Progenitor cell of endocrine pancreas (in vitro differentiated cells): Measurements from ENCODE around the gene NTRK2. TPM values are rescaled to one million over a fixed set of nuclear protein-coding genes. Genes with fewer than 3 reads are reported as not detected.

Experiments
- DNase-seq: peaks from one replicate; pipeline ENCODE4 v3.0.0; 2021; ENCODE audit warnings: low spot score; ENCODE audit not compliant: unreplicated experiment
- H3K27ac Mint-ChIP-seq: 2 replicates; pipeline ENCODE4 v1.8.0; 2021; ENCODE audit warnings: mild to moderate bottlenecking, moderate library complexity, mixed read lengths
- H3K27me3 Mint-ChIP-seq: 2 replicates; pipeline ENCODE4 v1.8.0; 2021; ENCODE audit warnings: mixed read lengths
- H3K36me3 Mint-ChIP-seq: 2 replicates; pipeline ENCODE4 v1.8.0; 2022; ENCODE audit warnings: mixed read lengths; ENCODE audit not compliant: insufficient read depth
- H3K4me1 Mint-ChIP-seq: 2 replicates; pipeline ENCODE4 v1.8.0; 2021; ENCODE audit warnings: low read depth, mixed read lengths
- H3K4me3 Mint-ChIP-seq: 2 replicates; pipeline ENCODE4 v1.8.0; 2021; ENCODE audit warnings: low read depth, mild to moderate bottlenecking, moderate library complexity, mixed read lengths
- H3K9me3 Mint-ChIP-seq: 2 replicates; pipeline ENCODE4 v1.8.0; 2021; ENCODE audit warnings: low read depth, mixed read lengths
- CTCF ChIP-seq: fragments of 200-600 bp; sonication (generic); IDR thresholded peaks from one replicate; pipeline ENCODE4 v1.5.0; 2021; ENCODE audit warnings: antibody characterized with exemption, mild to moderate bottlenecking; ENCODE audit not compliant: unreplicated experiment
- total RNA-seq: library from RNA; stranded (reverse); gene quantifications from 2 replicates; pipeline ENCODE4 v1.2.1, GENCODE V29; 2021

The NTRK2 gene
- total RNA-seq, 1 donor from 2014 or later, result 4.7 TPM

- DNase-seq, result no peak
- no peaks in the 10 kb centered on the region for H3K9me3 Mint-ChIP-seq
- TF ChIP-seq CTCF, result no peak
- H3K27ac Mint-ChIP-seq, result no peak overlapping the region
- H3K36me3 Mint-ChIP-seq, result no peaks in the 10 kb centered on the region
- H3K27me3 Mint-ChIP-seq, result peaks cover 5% of the 10 kb centered on the region
- peaks cover 7% of the 10 kb centered on the region for H3K4me1 Mint-ChIP-seq
- no peak overlapping the region for H3K4me3 Mint-ChIP-seq
Measured at GRCh38 chr9:84823421-84824271, 154.1 kb downstream of the NTRK2 start.

DNA sequence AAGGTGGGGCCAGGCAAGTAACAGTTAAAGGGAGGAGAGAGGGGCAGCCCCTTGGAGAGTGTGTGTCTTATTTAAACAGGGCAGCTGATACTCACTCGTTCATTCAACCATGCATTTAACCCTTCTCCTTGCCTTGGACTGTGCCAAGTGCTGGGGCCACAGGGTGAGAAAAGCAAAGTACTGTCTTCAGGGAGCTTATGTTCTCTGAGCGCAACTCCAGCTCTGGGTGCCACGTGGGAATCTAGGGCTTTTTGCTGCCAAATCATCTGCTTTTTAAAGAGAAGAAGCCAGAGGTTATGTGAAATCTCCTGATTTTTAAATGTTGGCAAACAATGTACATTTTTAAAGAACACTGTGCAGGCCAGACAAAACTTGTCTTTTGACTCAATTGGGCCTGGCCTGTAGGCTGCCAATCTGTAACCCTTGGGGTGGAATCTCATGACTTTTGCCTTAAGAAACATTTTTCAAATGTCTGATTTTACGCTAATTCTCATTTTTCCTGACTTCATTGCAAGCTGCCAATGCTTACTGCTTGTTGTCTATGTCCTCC, 157.8 kb downstream of the NTRK2 start:
- Mint-ChIP-seq H3K27me3 (no peaks in the 10 kb centered on the region), H3K9me3 (no peaks in the 10 kb centered on the region), H3K27ac (no peak overlapping the region), H3K36me3 (no peaks in the 10 kb centered on the region), H3K4me3 (no peak overlapping the region), H3K4me1 (peaks cover 2% of the 10 kb centered on the region)
- TF ChIP-seq CTCF, result no peak
- DNase-seq, result no peak

DNA sequence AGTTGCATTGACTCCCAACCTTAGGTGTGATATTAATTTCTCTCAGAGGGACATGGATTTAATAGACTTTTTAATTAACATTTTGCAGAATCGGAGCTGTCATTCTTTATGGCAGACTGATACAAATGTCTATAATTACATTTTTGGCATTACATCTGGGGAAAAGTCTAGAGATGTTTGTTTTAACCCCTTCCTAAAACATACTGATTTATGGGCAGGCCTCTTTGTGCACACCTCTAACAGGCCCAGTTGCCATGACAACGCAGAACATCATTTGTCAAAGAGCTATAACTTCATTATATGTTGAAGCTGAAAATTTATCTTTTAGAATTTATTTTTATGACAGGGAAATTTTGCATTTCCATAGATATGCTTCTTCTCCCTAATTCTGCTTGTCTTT, 158.5 kb downstream of the NTRK2 start:
- peaks cover 2% of the 10 kb centered on the region for H3K4me1 Mint-ChIP-seq
- DNase-seq, result no peak

GRCh38 chr9:84829471-84829870, 159.9 kb downstream of the NTRK2 start:
- Mint-ChIP-seq H3K36me3 (no peaks in the 10 kb centered on the region), H3K9me3 (no peaks in the 10 kb centered on the region), H3K27ac (no peak overlapping the region), H3K27me3 (peaks cover 3% of the 10 kb centered on the region), H3K4me3 (no peak overlapping the region), H3K4me1 (peaks cover 2% of the 10 kb centered on the region)
- no peak for TF ChIP-seq CTCF
- no peak for DNase-seq

More for the DNA sequence above, 158.5 kb downstream of the NTRK2 start:
- H3K27ac Mint-ChIP-seq, result no peak overlapping the region
- no peaks in the 10 kb centered on the region for H3K9me3 Mint-ChIP-seq
- no peaks in the 10 kb centered on the region for H3K27me3 Mint-ChIP-seq
- H3K36me3 Mint-ChIP-seq, result no peaks in the 10 kb centered on the region
- no peak overlapping the region for H3K4me3 Mint-ChIP-seq
- TF ChIP-seq CTCF, result no peak

GRCh38 chr9:84829997-84830696, 160.6 kb downstream of the NTRK2 start:
- Mint-ChIP-seq H3K36me3 (no peaks in the 10 kb centered on the region), H3K4me1 (peaks cover 2% of the 10 kb centered on the region), H3K4me3 (no peak overlapping the region), H3K27ac (no peak overlapping the region), H3K27me3 (peaks cover 3% of the 10 kb centered on the region), H3K9me3 (no peaks in the 10 kb centered on the region)
- no peak for DNase-seq
- no peak for TF ChIP-seq CTCF
